Ureter (tissue), 1 donor: ENCODE measurements around the gene PKIG. TPM values are rescaled to one million over a fixed set of nuclear protein-coding genes. Genes with fewer than 3 reads are reported as not detected.
A peak's percentile ranks its signal among the peaks of the same experiment; 100 is the strongest.
"Not testable (repeated sequence)": the region's sequence is repeated elsewhere in the genome, so short reads cannot be mapped to it uniquely, and the experiment has no call there.

Experiments
- DNase-seq: peaks from one replicate; pipeline ENCODE4 v3.0.0-alpha.2; 2020; ENCODE audit warnings: low spot score
- total RNA-seq: library from RNA; stranded (reverse); gene quantifications from one replicate; pipeline ENCODE4 v1.2.4, GENCODE V29; 2023
- donor health status: DM: yes; HTN: yes; CAD: no.

The PKIG gene
- total RNA-seq, 1 donor from 2014 or later, result 95.0 TPM

DNA sequence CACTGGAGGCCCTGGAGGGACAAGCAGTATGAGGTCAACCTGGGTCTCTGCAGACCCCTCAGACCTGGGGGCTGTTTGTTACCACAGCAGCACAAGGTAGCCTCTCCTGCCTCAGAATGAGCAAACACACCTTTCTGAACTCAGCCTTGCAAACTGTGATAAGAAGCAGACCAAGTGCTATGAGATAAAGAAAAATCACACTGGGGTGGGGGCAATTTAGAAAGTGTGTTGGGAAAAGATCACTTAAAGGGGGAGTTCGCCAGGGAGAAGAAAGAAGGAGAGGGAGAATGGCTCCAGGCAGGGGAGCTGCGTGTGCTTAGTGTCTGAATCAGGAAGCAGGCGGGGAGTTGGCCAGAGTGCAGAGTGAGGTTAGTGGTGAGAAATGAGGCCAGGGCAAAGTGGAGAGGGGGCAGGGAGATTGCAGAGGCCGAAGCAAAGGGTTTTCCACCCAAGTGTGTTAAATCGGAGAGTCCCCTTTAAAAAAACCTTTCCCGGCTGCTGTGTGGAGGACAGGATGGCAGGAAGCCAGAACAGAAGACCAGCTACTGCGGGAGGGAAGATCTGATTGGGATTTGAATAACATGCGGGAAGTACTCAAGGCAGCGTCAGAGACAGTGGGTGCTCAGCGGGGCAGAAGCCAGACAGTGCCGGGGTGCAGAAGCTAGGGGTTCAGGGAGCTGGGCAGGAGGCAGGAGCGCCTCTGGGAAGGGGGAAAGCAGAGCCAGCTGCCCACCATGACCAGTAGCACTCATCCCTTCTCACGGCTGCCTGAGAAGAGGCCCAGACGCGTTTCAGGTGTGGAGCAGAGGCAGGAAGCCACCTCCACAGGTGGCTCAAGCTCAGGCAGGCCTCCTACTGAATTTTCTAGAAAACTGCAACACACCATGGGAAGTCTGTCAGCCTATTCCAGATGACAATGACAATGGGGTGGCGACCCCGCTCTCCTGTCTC, 60.1 kb downstream of the PKIG start:
- peak; percentile 73 for DNase-seq

DNA sequence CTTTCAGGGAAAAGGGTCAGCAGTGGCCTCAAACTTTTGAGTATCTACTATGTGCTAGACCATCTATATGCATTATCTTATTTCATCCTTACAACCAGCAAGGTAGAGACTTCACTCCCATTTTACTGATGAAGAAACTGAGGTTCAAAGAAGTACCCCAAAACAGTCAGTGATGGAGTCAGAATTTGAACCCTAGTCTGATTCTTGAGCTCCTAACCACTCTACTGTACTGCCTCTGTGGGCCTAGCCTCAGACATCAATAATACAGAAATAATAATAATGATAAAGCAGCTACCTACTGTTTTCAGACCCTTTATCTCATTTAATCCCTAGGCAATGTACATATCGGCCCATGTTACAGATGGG, 60.8 kb downstream of the PKIG start:
- DNase-seq, result no peak

DNA sequence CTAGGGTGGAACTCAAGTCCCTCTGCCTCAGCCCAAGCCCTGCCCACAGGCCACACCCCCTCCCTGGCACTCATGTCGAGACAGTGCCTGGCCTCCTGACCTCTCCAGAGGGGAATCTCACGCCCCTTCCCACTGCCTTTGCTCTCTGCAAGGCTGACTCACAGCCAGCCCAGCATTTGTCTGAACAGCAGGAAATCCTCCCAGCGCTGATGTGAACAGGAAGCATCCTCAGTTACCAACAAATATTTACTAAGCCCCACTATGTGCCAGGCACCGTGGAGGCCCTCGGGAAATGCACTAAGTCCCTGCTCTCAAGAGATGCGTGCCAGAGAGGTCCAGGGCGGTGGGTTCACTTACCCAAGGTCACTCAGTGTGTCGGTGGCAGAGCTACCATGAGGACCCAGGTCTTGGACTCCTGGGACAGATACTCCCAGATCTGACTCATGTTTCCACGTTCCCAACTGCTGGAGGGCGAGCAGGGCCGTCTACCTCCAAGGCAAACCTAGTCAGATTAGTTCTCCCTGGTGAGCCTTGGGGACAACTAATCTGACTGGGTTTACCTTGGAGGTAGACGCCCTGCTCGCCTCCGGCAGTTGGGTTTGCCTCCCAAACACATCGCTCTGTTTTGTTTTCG, 61.3 kb downstream of the PKIG start:
- DNase-seq, result peak; percentile 63

DNA sequence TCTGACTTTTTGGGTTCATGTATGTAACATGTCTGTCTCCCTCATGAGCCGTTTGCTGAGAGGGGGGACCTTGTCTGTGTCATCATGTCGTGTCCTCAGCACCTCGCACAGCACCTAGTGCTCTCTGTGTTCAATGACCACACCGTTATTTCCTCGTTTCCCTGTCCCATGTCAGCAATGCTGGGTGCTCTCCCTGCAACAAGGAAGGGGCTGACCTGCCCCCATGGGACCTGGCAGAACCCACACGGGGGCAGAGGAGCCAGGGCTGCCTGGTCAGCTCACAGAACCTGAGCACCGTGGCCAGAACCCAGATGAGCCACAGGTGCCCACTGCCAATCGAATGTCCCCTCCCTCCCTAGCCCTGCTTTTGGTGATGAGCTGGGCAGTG, 61.8 kb downstream of the PKIG start:
- no peak for DNase-seq

DNA sequence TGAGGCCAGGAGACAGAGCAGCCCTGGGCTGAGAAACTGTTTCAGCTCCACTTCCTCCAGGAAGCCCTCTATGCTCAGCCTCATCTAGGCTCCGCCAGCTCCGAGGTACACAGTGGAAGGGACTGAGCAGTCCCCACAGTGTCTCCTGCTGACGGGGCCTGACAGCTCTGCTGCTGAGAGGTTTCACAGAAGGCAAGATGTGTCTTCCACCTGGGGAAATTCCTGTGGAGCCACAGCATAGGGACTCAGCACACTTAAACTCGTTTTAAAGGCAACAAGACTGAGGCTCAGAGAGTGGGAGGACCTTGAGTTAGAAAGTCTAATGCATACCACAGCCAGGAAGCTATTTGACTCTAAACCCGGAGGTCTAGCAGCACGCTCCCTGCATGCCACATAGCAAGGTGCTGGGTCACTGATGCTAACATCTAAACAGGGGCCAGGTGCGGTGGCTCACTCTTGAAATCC, 62.3 kb downstream of the PKIG start:
- no peak for DNase-seq

DNA sequence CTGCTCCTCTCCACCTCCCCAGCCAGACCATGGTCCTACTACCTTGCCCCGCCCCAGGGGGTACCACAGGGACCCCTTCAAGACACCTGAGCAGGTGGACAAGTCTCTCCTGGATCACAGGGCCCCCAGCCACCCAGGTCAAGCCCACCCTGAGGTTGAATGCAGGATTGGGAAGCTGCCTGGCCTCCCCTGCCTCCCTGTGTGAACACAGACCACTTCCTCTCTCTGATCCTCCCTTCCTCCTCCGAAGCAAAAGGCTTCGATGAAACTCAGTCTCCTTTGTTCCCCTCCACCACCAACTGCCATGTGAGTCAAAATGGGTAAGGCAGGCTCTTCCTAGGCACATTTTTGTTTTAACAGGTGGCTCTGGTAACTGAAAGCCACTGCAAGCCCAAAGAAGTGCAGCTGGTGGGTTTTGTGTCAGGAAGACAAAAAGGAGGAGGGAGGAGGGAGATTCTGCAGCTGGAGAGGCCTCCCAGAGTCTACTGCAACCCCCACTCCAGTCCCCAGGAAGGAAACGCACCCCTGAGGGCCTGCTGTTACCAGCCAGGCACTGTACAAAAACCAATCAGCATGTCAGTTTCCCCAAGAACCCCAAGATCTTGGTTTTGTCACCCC, 63.8 kb downstream of the PKIG start:
- no peak for DNase-seq

DNA sequence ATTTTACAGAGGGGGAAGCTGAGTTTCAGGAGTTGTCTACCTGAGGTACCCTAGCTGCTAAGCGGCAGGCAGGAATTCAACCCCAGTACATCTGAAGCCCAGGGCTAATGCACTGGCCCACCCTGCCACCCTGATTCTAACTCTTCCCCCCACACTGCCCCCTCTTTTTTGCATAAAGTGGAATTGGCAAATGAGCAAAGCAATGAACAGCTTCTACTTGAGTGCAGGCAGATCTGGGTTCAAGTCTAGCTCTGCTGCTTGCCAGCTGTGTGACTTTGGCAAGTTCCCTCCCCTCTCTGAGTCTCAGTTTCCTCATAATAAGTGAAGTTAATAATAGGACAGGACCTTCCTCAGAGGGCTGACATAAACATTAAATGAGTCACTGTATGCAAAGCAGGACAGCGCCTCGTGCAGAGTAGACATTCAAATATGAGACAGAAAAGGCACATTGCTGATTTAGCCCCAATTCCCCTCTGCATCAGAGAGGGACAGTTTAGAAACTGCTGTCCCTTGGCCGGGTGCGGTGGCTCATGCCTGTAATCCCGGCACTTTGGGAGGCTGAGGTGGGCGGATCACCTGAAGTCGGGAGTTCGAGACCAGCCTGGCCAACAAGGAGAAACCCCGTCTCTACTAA, 64.4 kb downstream of the PKIG start:
- no peak for DNase-seq

DNA sequence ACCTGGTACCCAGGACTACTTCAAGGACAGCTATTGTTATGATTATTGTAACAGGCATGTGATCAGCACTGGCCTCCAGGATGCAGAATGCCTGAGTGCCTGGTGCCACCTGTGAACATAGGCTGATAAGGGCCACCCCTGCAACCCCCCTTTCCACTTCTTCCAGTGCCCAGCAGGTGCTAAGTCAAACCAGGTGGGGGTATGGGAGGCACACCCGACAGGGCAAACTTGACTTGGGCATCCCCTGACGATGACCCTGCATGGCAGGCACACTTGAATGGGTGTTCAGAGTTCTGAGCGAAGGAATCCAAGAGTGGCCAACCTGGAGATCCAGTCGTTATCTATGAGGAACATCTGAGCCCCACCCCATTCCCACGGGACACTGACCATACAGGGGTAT, 65.7 kb downstream of the PKIG start:
- DNase-seq, result no peak

DNA sequence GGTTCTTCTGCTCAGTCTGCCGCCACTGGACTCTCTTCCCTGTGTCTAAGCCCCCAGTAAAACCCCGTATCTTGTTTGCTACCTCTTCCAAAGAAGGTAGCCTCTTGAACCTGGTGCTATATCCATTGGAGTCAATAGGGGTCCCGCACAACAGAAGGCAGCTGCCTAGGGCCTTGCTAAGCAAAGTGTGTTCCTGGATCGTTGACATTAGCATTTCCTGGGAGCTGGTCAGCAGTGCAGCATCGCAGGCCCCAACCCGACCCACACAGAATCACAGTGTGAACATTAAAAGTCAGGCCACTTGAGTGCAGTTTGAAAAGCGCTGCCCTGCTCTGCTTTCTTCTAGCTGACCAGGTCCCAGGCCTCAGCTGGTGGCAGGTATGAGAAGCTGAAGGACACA, 66.2 kb downstream of the PKIG start:
- DNase-seq, result no peak

DNA sequence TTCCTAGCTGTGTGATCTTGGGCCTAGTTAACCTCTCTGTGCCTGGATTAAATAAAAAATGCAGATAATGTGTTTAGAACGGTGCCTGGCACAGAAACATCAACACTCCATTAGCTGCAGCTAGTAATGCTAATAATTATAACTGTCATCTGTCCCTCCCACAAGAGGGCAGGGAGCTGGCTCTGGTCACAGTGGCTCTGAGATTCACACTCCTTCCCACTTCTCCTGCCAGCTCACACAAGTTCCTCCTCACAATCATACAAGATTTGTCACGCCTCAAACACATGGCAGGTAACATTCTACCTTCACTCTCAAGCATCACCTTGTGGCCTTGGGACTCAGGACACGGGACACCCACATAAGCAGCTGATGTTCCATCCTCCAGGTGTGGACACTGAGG, 66.7 kb downstream of the PKIG start:
- DNase-seq, result no peak

DNA sequence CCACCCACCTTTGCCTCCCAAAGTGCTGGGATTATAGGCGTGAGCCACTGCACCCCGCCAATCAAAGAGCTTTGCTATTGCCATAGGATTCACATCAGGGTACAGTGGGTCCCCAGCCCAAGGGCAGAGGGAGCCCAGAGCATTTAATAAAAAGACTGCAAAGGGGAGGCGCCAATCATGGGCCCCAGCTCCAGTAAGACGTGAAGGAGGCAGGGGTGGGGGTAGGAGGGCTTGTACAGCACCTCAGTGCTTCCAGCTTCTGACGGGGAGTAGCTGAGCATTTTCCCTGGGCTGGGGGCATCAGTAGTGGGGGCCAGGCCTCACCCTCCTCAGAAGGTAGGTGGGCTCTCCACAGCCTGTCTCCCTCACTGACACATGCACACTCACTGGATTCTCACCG, 67.6 kb downstream of the PKIG start:
- DNase-seq, result no peak

DNA sequence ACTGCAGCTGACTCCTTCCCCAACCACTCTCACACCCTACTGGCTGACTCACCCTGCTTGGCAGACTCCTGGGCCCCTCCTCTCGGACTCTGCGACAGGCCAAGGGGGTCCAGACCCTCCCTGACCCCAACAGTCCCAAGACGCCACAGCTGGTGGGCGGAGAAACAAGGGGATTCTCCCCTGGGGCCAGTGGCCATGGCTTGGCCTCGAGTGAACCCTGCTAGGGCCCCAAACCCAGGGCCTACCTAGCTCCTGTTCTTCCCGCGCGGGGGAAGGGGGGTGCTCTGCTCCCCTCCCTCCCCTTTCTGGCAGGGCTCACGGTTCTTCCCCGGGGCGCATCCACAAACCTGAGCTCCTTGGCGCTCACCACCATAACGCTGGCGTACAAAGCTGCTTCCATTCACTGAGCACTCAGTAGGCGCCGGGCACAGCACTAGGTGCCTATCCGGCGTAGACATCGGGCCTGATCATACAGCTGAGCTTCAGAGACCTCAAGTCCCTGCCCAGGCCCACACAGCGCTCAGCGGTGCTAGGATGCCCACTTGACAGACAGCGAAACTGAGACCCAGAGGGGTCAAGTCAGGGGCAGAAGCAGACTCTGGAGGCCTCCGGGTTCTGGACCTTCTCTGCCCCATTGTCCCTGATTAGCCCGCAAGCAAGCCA, 68.5 kb downstream of the PKIG start:
- no peak for DNase-seq

DNA sequence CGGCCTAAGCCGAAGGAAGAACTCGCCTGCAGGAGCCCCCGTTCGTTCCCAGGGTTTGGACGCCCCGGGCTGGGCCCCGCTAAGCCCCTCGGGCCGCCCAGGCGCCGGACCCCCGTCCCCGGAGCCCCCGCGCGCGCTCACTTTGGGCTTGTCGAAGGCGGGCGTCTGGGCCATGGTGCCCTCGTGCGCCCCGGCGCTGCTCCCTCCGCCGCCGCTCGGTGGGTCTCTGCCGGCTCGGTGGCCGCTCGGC, 69.0 kb downstream of the PKIG start:
- no peak for DNase-seq

DNA sequence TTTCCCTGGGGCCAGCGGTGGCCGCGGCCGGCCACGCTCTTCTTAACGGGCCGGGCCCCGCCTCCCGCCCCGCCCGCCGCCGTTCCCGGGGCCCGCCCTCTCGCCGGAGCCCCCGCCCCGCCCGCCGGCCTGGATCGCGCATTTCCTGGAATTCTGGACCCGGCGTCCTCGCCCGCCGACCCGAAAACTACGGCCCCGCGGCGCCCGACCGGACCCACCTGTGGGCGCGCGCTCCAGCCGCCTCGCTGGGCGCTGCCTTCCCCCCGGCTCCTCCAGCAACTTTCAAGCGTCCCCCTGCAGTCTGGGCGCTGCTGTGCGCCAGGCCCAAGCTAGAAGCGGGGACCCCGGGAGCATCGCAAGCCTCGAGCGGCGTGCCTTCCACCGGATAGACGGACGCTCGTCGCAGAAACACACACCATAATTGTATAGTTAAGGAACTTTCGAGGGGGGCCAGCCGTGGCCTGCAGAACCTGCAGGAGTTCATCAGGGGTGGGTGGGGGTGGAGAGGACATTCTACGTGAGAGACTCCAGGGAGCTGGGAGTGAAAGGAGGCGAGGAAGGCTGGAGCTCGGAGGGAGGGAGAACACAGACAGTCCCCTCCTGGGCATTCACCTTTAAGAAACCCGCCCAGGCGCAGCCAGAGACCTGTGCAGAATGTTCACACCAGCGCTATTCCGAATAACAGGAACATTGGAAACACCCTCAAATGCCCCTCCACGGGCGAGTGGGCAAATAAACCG, 69.5 kb downstream of the PKIG start, which contains the start of gene ADA:
ADA (minus strand) TSS at position 16 of the 740 bp plus-strand sequence. CDS start 92 bp downstream, outside the sequence.
- no peak for DNase-seq

DNA sequence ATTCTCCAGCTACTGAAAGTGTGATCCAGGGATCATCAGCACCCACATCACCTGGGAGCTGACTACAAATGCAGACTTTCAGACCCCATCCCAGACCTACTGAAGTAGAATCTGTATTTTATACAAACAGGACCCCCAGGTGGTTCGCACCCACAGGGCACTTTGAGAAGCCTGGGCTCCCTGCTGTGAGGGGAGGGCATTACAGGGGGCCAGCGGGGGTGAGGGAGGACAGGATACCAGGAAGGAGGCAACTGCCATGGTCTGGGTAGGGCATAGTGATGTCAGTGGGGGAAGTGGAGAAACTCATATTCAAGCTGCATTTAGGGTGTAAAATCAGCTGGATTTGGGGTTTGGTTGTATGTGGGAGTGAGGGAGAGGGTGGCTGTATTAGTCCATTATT, 71.2 kb downstream of the PKIG start:
- no peak for DNase-seq

DNA sequence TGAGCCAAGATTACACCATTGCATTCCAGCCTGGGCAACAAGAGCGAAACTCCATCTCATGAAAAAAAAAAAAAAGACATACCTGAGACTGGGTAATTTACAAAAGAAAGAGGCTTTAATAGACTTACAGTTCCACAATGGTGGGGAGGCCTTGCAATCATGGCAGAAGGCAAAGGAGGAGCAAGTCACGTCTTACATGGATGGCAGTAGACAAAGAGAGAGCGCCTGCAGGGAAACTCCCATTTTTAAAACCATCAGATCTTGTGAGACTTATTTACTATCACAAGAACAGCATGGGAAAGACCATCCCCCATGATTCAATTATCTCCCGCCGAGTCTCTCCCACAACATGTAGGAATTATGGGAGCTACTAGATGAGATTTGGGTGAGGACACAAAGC, 71.8 kb downstream of the PKIG start:
- DNase-seq, result not testable (repeated sequence)

DNA sequence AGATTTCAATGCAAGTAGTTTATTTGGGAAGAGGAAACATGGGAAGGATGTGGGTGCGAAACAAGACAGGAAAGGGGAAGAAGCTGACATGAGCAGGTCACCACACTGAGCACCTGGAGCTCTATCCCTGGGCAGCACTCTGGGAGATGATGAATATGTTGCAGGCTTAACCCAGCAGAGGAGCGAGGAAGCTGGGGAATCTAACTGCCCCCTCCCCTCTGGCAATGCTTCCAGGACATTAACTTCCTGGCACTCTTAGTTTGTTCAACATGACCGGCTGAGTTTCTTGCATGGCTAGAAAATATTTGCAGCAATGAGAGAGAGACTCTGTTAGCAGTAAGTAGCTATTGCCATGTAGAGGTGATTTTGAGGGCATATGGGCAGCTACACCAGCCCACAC, 74.1 kb downstream of the PKIG start:
- no peak for DNase-seq

DNA sequence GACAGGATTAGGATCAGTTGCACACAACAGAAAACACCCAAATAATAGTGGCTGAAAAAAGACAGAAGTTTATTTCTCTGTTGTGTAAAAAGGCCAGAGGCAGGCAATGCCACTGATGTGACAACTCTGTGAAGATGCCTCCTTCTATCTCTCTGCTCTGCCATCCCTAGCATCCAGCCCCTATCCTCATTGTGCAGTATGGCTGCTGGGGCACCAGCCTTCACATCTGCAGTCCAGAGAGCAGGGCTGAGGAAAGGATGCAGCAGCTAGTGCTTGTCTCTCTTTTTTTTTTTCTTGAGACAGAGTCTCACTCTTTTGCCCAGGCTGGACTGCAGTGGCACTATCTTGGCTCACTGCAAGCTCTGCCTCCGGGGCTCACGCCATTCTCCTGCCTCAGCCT, 75.5 kb downstream of the PKIG start:
- DNase-seq, result no peak

DNA sequence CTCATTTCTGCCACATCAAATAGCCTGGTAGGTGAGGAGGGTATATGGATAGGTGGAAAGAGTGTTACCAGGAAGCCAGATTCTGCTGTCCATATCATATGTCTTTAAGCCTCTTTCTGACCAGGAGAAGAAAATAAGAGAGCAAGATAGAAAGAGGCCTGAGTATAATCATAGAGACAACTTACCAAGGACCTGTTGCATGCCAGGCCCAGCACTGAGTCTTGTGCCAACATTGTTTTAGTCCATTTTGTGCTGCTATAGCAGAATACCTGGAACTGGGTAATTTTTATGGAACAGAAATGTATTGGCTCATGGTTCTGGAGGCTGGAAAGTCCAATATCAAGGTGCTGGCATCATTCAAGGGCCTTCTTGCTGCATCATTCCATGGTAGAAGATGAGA, 76.4 kb downstream of the PKIG start:
- no peak for DNase-seq

DNA sequence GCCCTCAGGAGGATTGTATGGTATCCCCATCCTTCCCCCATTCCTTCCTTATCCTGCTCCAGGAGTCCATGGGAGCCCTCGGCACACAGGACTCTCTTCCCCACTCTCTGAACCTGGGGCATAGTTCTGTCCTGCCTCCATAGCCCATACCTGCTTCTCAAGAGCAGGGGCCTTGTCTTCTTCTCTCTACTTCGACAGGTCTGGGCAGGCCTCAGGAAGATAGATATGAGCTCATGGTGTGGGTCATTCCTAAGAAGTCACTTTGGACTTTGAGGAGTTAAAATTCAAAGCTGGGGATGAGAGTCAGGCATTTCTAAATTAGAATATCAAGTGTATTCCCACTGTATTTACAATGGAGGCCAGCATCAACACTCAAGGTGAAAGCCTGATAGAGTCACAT, 77.6 kb downstream of the PKIG start:
- no peak for DNase-seq

DNA sequence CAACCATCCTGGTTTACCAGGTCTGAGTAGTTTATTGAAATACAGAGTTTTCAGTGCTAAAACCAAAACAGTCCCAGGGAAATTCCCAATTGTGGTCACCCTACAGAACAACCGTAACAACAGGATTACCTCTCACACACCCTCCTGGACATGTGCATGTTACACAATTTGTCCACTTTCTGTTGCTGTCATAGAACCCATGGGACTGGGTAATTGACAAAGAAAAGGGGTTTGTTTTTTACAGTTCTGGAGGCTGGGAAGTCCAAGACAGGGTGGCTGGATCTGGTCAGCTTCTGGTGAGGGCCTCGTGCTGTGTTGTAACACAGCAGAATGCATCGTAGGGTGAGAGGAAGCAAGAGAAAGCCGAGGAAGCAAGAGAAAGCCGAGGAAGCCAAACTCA, 78.2 kb downstream of the PKIG start:
- DNase-seq, result no peak
